Activated T-helper 1 cell treated with anti-CD3 and anti-CD28 coated beads, Interleukin-12 subunit alpha, Interleukin-12 subunit beta, Interleukin-2, Interleukin-4 antibody, amounts not matched to agents 30 ng/mL and 10 ng/mL and 1 ng/mL, durations not matched to agents 14 hours and 24 hours and 36 hours (primary cell): ENCODE measurements around the gene PSME1. TPM values are rescaled to one million over a fixed set of nuclear protein-coding genes. Genes with fewer than 3 reads are reported as not detected.

Source experiments
- DNase-seq: peaks from one replicate; pipeline ENCODE4 v3.0.0; 2021; ENCODE audit warnings: low spot score
- H3K27ac Mint-ChIP-seq: one replicate; pipeline ENCODE4 v1.8.0; 2021; ENCODE audit warnings: mild to moderate bottlenecking, mixed read lengths
- H3K27me3 Mint-ChIP-seq: one replicate; pipeline ENCODE4 v1.8.0; 2022; ENCODE audit warnings: mild to moderate bottlenecking, moderate library complexity, mixed read lengths; ENCODE audit not compliant: insufficient read depth
- H3K36me3 Mint-ChIP-seq: one replicate; pipeline ENCODE4 v1.8.0; 2021; ENCODE audit warnings: low read depth, mixed read lengths
- H3K4me1 Mint-ChIP-seq: one replicate; pipeline ENCODE4 v1.8.0; 2021; ENCODE audit warnings: low read depth, mixed read lengths
- H3K4me3 Mint-ChIP-seq: one replicate; pipeline ENCODE4 v1.8.0; 2021; ENCODE audit warnings: mild to moderate bottlenecking, moderate library complexity, mixed read lengths
- H3K9me3 Mint-ChIP-seq: one replicate; pipeline ENCODE4 v1.8.0; 2021; ENCODE audit warnings: mixed read lengths
- intact Hi-C: fragments of 100-400 bp; cut with micrococcal nuclease; formaldehyde crosslinking; loops from one replicate; pipeline ENCODE4 v1.15.1; 2024
- total RNA-seq: library from RNA; stranded (reverse); gene quantifications from 2 replicates; pipeline ENCODE4 v1.2.3, GENCODE V29; 2022

The PSME1 gene
- total RNA-seq, 1 donor from 2014 or later: 291 TPM

DNA sequence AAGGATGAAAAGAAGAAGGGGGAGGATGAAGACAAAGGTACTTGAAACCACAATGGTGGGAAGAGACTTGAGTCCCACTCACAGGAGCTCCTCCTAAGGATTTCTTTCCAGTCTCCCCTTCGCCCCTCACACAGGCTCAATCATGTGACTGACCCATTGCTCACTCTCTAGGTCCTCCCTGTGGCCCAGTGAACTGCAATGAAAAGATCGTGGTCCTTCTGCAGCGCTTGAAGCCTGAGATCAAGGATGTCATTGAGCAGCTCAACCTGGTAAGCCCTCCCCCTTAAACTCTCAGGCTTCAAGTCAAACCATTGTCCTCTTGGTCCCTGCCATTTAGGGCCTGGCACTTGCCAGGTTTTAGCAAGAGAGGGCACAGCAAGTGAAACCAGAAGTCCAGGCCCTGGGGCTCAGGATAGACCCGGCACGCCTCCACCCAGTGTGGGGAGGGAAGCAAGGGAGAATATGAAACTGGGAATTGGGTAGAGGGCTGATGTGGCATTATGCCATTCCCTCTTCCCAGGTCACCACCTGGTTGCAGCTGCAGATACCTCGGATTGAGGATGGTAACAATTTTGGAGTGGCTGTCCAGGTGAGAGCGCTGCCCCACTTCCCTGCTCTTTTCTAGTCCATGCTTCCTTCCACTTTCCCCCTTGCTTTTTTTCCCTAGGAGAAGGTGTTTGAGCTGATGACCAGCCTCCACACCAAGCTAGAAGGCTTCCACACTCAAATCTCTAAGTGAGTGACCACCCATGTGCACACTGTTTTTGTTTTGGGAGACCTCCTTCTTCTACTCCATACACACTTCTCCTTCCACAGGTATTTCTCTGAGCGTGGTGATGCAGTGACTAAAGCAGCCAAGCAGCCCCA, 1.8 kb downstream of the PSME1 start:
- H3K4me1 Mint-ChIP-seq: peaks cover 61% of the 10 kb centered on the region
- H3K4me3 Mint-ChIP-seq: peak overlapping the region; percentile 98
- H3K9me3 Mint-ChIP-seq: no peaks in the 10 kb centered on the region
- intact Hi-C loops: no loop called here
- H3K27me3 Mint-ChIP-seq: no peaks in the 10 kb centered on the region
- H3K27ac Mint-ChIP-seq: peak overlapping the region; percentile 57
- no peak for DNase-seq
- peaks cover 30% of the 10 kb centered on the region for H3K36me3 Mint-ChIP-seq

DNA sequence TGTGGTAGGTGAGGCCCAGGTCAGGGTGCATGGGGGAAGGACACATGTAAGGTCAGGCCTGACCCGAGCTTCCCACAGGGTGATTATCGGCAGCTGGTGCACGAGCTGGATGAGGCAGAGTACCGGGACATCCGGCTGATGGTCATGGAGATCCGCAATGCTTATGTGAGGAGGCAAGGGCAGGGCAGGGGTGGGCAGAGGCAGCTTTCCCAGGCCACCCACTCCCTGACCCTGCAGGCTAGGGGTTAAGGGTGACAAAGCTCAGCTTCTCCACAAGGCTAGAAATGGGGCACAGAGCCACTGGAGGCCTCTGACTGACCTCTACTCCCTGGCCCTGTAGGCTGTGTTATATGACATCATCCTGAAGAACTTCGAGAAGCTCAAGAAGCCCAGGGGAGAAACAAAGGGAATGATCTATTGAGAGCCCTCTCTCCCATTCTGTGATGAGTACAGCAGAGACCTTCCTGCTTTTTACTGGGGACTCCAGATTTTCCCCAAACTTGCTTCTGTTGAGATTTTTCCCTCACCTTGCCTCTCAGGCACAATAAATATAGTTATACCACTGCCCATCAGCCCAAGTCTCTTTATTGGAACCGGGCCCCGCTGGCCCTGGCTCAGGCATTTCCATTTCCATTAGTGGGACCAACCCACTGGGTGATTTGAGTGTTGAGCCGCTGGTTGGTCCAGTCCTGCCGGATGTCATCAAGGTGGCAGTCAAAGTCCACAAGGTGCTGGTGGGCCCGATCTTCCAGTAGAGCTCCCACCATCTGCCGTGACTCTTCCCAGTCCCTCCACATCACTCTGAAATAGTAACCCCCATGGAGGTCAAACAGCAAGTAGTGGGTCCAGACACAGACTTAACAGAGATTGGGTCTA, 2.6 kb downstream of the PSME1 start:
- no peak for DNase-seq
- H3K36me3 Mint-ChIP-seq: peaks cover 39% of the 10 kb centered on the region
- H3K4me3 Mint-ChIP-seq: peak overlapping the region; percentile 98
- H3K27ac Mint-ChIP-seq: peak overlapping the region; percentile 70
- no peaks in the 10 kb centered on the region for H3K27me3 Mint-ChIP-seq
- intact Hi-C loops: no loop called here
- H3K4me1 Mint-ChIP-seq: peaks cover 65% of the 10 kb centered on the region
- H3K9me3 Mint-ChIP-seq: no peaks in the 10 kb centered on the region

DNA sequence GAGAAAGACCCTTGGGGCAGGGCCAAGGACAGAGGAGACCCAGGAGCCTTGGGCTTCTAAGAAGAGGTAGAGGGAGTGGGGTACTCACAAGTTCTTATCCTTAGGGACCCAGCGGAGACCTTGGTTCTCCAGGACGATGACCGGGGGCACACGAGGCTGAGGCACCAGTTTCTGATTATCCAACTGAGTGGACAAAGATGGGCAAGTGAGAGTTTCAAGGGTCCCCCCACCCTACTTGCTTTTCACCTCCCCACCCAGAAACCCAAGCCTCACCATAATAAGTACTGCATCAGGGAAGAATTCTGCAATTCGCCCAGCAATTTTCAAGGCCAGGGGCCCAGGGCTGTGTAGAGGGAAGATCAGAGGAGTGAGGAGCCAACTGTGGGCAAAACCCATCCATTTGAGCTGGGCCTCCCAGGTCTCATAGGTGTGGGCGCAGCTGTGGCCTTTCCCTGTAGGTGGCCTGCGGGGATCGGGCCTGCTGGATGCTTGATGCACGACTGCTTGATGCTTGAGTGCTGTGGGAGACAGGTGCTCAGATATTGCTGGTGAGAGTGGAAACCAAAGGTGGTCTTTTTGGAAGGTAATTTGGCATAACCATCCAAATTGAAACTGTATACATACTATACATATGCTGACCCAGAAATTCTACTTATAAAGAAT, 3.4 kb downstream of the PSME1 start:
- no peaks in the 10 kb centered on the region for H3K9me3 Mint-ChIP-seq
- peaks cover 44% of the 10 kb centered on the region for H3K36me3 Mint-ChIP-seq
- DNase-seq: no peak
- H3K27ac Mint-ChIP-seq: peak overlapping the region; percentile 70
- no peaks in the 10 kb centered on the region for H3K27me3 Mint-ChIP-seq
- intact Hi-C loops: no loop called here
- peaks cover 72% of the 10 kb centered on the region for H3K4me1 Mint-ChIP-seq
- peak overlapping the region; percentile 98 for H3K4me3 Mint-ChIP-seq

DNA sequence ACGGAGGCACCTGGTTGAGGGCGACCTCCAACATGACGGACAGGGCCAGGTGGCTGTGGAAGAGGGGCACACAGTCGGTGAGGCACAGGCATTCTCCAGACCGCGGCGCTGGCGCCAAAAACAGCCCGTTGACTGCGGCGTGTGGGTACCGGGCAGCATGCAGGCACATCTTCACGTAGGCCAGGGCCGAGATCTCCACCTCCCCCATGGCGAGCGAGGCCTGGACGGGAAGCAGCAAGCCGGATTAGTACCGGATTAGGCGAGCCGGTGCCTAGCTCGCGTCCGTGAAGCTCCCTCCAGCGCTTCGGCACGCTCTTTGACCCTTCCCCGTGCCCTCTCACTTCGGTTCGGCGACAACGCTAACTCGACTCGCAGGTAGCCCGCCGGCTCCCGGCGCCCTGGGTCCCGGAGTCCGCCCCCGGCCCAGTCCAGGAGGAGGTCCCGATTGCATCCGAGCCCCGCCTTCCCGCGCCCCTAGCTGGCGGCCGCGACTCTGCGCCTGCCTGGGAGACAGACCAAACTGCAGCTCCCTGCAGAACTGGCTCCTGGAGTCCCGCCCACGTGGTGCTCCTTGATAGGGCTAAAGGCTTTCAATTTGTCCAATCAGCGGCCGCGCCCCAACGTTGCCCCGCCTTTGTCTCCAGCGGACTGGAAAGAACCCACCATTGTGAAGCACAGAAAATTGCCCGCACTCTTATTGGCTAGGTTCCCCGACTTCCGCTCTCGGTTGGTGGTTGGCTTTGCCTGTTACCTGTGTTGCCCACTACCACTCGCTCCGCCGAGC, 5.3 kb downstream of the PSME1 start, which contains the start of gene EMC9:
Gene EMC9, minus strand, starts transcription at position 495 of the 784 bp plus-strand sequence. Its CDS starts 287 bp downstream, at position 208.
- Mint-ChIP-seq H3K36me3 (peaks cover 59% of the 10 kb centered on the region), H3K4me1 (peaks cover 80% of the 10 kb centered on the region), H3K27ac (peak within 1 kb of the TSS; percentile 92), H3K4me3 (peak within 1 kb of the TSS; percentile 98), H3K27me3 (no peaks in the 10 kb centered on the region), H3K9me3 (no peaks in the 10 kb centered on the region)
- intact Hi-C loops: loop anchor here (1.0 to 10.0 kb wide), 5 partner anchors 20 to 816 kb away; partner anchors contain the start of genes CHMP4A, DCAF11, DHRS1 and IRF9
- peak; percentile 100 for DNase-seq

DNA sequence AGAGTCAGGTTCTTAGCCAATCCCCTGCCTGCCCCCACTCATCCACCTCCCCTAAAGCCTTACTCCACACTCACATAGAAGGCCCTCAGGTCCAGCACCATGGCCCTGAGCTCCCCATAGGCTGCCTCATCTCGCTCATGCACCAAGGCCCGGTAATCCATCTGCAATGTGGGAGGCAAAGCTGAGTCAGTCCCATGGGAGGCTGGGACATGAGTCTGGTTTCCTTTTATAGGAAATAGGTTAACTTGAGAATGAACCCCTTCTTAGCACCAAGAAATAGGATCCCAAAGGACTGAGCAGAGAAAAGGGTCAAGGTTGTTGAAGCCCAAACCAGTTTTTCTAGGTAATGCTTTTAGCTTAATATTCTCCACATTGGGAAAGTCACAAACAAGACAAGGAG, 7.5 kb downstream of the PSME1 start:
- no peaks in the 10 kb centered on the region for H3K9me3 Mint-ChIP-seq
- DNase-seq: no peak
- peak overlapping the region; percentile 34 for H3K4me3 Mint-ChIP-seq
- peaks cover 68% of the 10 kb centered on the region for H3K4me1 Mint-ChIP-seq
- H3K27me3 Mint-ChIP-seq: no peaks in the 10 kb centered on the region
- peaks cover 50% of the 10 kb centered on the region for H3K36me3 Mint-ChIP-seq
- peak overlapping the region; percentile 11 for H3K27ac Mint-ChIP-seq
- intact Hi-C loops: loop anchor here (10.0 kb wide), 1 partner anchor 819 kb away; the partner anchor contains the start of gene PABPN1

DNA sequence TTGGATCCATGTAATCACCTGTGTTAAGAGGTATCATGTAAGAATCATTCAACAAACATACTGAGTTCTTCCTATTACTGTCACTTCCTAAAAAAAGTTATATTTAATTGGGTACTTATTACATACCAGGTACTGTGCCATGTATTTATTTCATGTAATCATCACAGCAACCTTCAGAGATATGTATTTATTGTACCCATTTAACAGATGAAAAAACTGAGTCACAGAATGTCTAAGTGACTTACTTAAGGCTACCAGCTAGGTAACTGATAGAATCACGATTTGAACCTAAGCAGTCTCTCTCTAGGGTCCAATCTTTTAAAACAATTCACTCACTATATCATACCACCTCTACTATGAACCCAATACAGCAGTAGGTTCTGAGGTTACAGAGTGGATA, 8.5 kb downstream of the PSME1 start:
- Mint-ChIP-seq H3K36me3 (peaks cover 46% of the 10 kb centered on the region), H3K27me3 (no peaks in the 10 kb centered on the region), H3K4me3 (peak overlapping the region; percentile 94), H3K9me3 (no peaks in the 10 kb centered on the region), H3K4me1 (peaks cover 67% of the 10 kb centered on the region), H3K27ac (peak overlapping the region; percentile 49)
- intact Hi-C loops: loop anchor here (10.0 kb wide), 1 partner anchor 820 kb away; the partner anchor contains the start of gene PABPN1
- no peak for DNase-seq

DNA sequence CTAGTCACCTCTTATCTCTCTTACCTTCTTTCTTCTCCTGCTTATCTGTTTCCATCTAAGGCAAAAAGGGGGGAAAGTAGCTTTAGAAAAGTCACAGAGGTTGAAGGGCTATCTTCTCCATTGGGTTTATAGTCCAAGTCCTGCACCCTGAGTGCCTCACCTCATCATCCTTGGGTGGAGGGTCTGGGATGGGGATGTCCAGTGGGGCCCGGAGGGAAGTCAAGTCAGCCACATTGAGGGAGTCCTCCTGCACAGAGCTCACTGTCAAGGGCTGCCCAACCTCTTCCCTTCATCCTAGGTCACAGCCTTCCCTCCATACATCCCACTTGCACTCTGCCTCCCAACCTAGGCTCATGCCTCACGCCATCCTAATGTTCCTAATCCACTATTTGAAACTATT, 9.2 kb downstream of the PSME1 start:
- peaks cover 46% of the 10 kb centered on the region for H3K36me3 Mint-ChIP-seq

DNA sequence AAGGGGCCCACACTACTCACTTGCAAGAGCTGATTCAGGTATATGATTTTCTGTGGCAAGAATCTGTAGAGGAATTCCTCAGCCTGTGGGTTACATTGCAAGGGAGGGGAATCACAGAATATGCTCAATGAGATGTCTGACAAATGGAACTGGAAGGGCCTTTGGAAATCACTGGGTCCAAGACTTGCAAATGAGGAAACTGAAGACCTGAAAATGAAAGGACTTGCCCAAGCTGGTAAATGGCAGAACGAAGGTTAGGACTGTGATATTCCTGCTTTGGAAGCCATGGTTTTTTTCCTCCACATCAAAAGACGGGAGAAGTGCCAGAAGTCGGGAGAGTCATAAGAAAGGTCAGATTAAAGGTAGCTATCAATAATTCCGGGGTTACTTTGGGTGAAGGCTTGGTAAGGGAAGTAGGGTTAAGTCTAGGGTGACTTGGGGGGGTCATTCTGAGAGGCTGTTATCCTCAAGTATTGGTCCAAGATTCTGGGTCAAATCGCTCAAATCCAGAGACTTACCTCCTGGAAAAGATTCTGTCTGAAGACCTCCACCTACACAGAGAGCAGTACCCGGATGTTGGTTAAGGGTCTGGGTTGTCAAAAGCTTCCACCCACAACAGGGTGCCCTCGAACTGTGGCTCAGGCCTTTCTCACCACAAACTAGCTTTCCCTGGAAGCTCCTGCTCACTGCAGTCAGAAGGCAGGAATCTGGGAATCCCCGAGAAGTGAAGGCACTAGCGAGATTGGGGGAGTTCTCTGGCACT, 9.9 kb downstream of the PSME1 start:
- H3K4me1 Mint-ChIP-seq: peaks cover 68% of the 10 kb centered on the region
- no peaks in the 10 kb centered on the region for H3K9me3 Mint-ChIP-seq
- H3K27me3 Mint-ChIP-seq: no peaks in the 10 kb centered on the region
- H3K27ac Mint-ChIP-seq: peak overlapping the region; percentile 98
- intact Hi-C loops: loop anchor here (1.0 to 10.0 kb wide), 6 partner anchors 10 to 821 kb away; partner anchors contain the start of genes CARMIL3, NGDN, PABPN1 and PCK2
- no peak for DNase-seq
- peaks cover 52% of the 10 kb centered on the region for H3K36me3 Mint-ChIP-seq
- H3K4me3 Mint-ChIP-seq: peak overlapping the region; percentile 94

More for the DNA sequence above, 9.2 kb downstream of the PSME1 start:
- intact Hi-C loops: loop anchor here (5.0 to 10.0 kb wide), 2 partner anchors 678 to 820 kb away; partner anchors contain the start of genes NGDN and PABPN1
- Mint-ChIP-seq H3K27ac (peak overlapping the region; percentile 98), H3K4me1 (peaks cover 67% of the 10 kb centered on the region), H3K27me3 (no peaks in the 10 kb centered on the region), H3K9me3 (no peaks in the 10 kb centered on the region), H3K4me3 (peak overlapping the region; percentile 94)
- DNase-seq: no peak

DNA sequence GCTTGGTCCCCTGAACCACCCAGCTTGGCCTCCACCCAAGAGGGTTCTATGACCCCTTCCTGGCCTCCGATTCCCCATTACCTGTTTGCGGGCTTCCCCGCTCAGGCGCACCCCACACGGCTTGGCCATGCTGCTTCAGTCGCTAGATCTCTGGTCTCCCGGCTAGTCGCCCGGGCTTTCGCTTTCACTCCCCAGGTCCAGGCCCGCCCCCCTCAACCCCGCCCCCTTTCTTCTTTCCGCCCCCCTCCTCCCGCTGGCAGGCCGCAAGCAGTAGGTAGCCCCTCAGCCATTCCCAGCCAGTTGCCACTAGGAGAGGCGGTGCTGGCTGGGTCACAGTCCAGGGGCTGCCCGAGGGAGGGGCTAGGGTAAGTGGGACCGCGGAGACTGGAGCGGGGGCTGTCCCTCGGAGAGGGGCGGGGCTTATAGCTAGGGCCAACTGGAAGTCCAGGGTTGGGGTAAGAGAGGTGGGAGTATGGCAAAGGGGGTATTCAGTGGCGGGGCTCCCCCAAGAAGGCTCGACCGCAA, 10.5 kb downstream of the PSME1 start, which contains the start of gene PSME2:
Gene PSME2, minus strand, starts transcription at position 158 of the 525 bp plus-strand sequence. Its CDS starts 29 bp downstream, at position 129.
- H3K9me3 Mint-ChIP-seq: no peaks in the 10 kb centered on the region
- intact Hi-C loops: loop anchor here (1.0 to 10.0 kb wide), 6 partner anchors 10 to 822 kb away; partner anchors contain the start of genes CARMIL3, NGDN, PABPN1 and PCK2
- H3K27me3 Mint-ChIP-seq: no peaks in the 10 kb centered on the region
- H3K4me1 Mint-ChIP-seq: peaks cover 68% of the 10 kb centered on the region
- peak; percentile 90 for DNase-seq
- H3K4me3 Mint-ChIP-seq: peak within 1 kb of the TSS; percentile 94
- H3K27ac Mint-ChIP-seq: peak within 1 kb of the TSS; percentile 98
- H3K36me3 Mint-ChIP-seq: peaks cover 59% of the 10 kb centered on the region

DNA sequence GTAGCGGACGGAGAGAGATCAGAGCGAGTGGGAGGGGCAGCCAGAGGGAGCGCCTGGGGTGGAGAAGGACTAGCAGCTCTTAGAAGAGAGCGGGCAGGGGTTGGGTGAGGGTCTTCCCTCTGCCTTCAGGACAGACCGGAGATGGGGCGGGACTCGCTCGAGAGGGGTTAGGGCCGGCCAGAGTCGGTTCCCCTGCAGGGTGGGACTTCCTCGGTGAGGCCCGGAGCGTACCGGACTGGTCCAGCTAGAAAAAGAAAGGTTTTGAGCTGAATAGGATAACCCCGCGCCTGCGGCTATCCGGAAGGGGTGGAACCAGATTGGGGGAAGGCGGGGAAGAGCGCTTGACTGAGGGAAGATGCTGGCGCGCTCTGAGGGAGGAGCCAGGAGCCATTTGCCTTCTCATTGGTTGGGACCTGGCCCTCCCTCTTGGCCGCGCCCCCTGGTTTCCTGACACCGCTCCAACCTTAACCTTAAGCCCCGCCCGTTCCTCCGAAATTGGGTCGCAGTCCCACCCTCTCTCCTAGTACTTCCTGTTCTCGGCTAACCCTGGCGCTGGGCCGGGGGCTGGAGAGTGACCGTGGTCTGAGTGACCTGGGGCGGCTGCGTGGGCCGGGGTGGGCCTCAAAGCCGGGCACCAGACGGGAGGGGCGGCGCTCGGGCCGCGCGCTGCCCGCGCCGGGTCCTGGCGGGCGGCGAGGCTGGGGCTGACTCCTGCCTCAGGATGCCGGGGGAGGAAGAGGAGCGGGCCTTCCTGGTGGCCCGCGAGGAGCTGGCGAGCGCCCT, 11.2 kb downstream of the PSME1 start, which contains the start of gene RNF31:
Gene RNF31, plus strand, starts transcription at position 521 of the 783 bp plus-strand sequence. Its CDS starts 201 bp downstream, at position 722.
- Mint-ChIP-seq H3K27ac (peak within 1 kb of the TSS; percentile 98), H3K36me3 (peaks cover 64% of the 10 kb centered on the region), H3K4me1 (peaks cover 62% of the 10 kb centered on the region), H3K9me3 (no peaks in the 10 kb centered on the region), H3K4me3 (peak within 1 kb of the TSS; percentile 94), H3K27me3 (no peaks in the 10 kb centered on the region)
- intact Hi-C loops: loop anchor here (1.0 to 10.0 kb wide), 14 partner anchors 11 to 822 kb away; partner anchors contain the start of genes CARMIL3, CHMP4A, DCAF11 and GMPR2
- peak; percentile 97 for DNase-seq
